ENCODE measurements around the gene MORC4. TPM values are rescaled to one million over a fixed set of nuclear protein-coding genes. Genes with fewer than 3 reads are reported as not detected.

MORC4 gene
- total RNA-seq, 1 donor from 2014 or later = 18.1 TPM

DNA sequence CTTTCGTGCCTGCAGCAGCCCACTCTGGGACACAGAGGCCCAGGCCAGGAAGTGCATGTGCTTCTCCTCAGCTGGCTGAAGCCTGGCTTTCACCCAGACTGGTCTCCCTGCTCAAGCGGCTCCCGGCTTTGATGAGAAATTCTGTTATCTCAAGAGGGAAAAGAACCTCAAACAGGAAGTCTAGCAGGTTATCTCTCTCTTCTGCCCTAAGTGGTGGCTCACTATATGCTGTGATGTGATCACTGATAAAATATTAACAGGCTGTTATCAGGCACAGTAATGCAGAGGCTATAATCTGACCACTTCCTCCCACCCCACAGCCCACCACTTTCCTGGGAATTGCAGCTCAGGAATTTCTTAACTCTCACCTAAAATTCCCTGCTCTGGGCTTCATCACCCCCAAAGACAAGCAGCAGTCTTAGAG is 66.5 kb downstream of the MORC4 start:
- no peaks in the 10 kb centered on the region for H3K27me3 Mint-ChIP-seq

GRCh38 chrX:106932960-106933537 is 67.0 kb downstream of the MORC4 start:
- TF ChIP-seq, protein P1, sequence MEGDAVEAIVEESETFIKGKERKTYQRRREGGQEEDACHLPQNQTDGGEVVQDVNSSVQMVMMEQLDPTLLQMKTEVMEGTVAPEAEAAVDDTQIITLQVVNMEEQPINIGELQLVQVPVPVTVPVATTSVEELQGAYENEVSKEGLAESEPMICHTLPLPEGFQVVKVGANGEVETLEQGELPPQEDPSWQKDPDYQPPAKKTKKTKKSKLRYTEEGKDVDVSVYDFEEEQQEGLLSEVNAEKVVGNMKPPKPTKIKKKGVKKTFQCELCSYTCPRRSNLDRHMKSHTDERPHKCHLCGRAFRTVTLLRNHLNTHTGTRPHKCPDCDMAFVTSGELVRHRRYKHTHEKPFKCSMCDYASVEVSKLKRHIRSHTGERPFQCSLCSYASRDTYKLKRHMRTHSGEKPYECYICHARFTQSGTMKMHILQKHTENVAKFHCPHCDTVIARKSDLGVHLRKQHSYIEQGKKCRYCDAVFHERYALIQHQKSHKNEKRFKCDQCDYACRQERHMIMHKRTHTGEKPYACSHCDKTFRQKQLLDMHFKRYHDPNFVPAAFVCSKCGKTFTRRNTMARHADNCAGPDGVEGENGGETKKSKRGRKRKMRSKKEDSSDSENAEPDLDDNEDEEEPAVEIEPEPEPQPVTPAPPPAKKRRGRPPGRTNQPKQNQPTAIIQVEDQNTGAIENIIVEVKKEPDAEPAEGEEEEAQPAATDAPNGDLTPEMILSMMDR (conservative IDR thresholded peaks at IDR 0.05) = no peak
- Mint-ChIP-seq H3K36me3 (no peaks in the 10 kb centered on the region), H3K27me3 (no peaks in the 10 kb centered on the region), H3K4me3 (no peak overlapping the region), H3K4me1 (ENCODE audit: unreplicated experiment) (no peaks in the 10 kb centered on the region), H3K27ac (peak overlapping the region; percentile 23), H3K9me3 (no peaks in the 10 kb centered on the region)
- no peak for DNase-seq (ENCODE audit: extremely low spot score, unreplicated experiment)

More for the DNA sequence above, 66.5 kb downstream of the MORC4 start:
- no peak overlapping the region for H3K27ac Mint-ChIP-seq
- no peak overlapping the region for H3K4me3 Mint-ChIP-seq
- no peak for DNase-seq (ENCODE audit: extremely low spot score, unreplicated experiment)
- H3K36me3 Mint-ChIP-seq = no peaks in the 10 kb centered on the region
- no peaks in the 10 kb centered on the region for H3K9me3 Mint-ChIP-seq
- TF ChIP-seq, protein P1 (conservative IDR thresholded peaks at IDR 0.05) = no peak
- no peaks in the 10 kb centered on the region for H3K4me1 Mint-ChIP-seq (ENCODE audit: unreplicated experiment)

DNA sequence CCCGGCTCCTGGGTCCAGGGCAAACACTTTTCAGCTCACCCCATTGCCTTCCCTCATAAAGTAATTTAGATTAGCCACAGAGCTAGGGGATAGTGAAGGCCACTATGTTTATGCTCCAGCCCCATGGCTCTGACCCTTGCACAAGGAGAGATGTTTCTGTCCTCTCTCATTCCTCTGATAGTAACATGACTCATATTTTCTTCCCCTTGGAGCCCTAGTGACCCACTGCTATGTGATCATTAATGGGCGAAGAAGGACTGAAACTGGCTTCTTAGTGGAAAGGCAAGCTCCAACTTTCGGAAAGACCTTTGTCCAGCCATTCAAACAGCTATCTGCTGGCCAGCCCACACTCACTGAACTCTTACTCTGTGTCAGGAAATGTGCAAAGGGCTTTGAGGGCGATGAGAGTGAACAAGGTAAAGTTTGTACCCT is 67.5 kb downstream of the MORC4 start:
- Mint-ChIP-seq H3K36me3 (no peaks in the 10 kb centered on the region), H3K4me3 (no peak overlapping the region), H3K27ac (peak overlapping the region; percentile 23)

DNA sequence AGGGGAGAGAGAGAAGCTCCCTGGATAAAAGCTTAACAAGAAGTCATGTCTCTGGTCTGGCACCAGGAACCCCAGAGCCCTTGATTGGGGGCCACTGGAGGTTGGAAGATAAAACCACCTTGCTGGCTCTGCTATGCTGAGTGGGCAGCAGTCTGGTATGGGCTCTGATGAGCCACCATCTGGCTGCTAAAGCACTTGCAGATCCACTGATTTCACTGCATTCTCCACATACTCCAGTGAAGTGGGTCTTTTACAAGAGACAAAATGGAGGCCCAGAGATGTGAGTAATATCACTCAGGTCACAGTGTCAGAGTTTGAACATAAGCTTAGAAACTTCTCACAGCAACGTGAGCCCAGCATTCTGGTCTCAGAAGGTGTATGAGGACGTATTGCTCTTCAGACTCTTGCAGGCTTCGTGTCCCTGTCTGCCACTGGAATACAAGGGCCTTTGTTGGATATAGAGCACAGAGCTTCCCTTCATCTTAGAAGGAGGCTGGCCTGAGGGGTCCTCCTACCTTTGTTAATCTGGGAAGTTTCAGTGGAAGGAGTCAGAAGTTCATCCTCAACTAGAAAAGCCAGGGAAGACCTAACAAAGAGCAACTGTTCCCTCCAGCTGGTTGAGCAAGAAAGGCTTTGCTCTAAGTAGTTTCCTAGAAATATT is 68.1 kb downstream of the MORC4 start:
- TF ChIP-seq, protein P1 (conservative IDR thresholded peaks at IDR 0.05) = no peak
- H3K36me3 Mint-ChIP-seq = no peaks in the 10 kb centered on the region
- no peaks in the 10 kb centered on the region for H3K4me1 Mint-ChIP-seq (ENCODE audit: unreplicated experiment)
- no peaks in the 10 kb centered on the region for H3K9me3 Mint-ChIP-seq
- H3K4me3 Mint-ChIP-seq = no peak overlapping the region
- H3K27me3 Mint-ChIP-seq = no peaks in the 10 kb centered on the region
- no peak overlapping the region for H3K27ac Mint-ChIP-seq
- no peak for DNase-seq (ENCODE audit: extremely low spot score, unreplicated experiment)

More for the DNA sequence above, 67.5 kb downstream of the MORC4 start:
- DNase-seq (ENCODE audit: extremely low spot score, unreplicated experiment) = no peak
- Mint-ChIP-seq H3K27me3 (no peaks in the 10 kb centered on the region), H3K9me3 (no peaks in the 10 kb centered on the region), H3K4me1 (ENCODE audit: unreplicated experiment) (no peaks in the 10 kb centered on the region)
- TF ChIP-seq, protein P1 (conservative IDR thresholded peaks at IDR 0.05) = no peak

DNA sequence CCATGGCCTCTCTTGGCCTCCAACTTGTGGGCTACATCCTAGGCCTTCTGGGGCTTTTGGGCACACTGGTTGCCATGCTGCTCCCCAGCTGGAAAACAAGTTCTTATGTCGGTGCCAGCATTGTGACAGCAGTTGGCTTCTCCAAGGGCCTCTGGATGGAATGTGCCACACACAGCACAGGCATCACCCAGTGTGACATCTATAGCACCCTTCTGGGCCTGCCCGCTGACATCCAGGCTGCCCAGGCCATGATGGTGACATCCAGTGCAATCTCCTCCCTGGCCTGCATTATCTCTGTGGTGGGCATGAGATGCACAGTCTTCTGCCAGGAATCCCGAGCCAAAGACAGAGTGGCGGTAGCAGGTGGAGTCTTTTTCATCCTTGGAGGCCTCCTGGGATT is 71.8 kb downstream of the MORC4 start:
- Mint-ChIP-seq H3K4me3 (no peak overlapping the region), H3K9me3 (no peaks in the 10 kb centered on the region), H3K36me3 (no peaks in the 10 kb centered on the region), H3K27ac (no peak overlapping the region), H3K4me1 (ENCODE audit: unreplicated experiment) (no peaks in the 10 kb centered on the region), H3K27me3 (no peaks in the 10 kb centered on the region)
- TF ChIP-seq, protein P1 (conservative IDR thresholded peaks at IDR 0.05) = no peak
- DNase-seq (ENCODE audit: extremely low spot score, unreplicated experiment) = no peak
